Suprapubic skin (tissue), 3 donors: Measurements from ENCODE around the gene TTC39C.

Source experiments
- POLR2A ChIP-seq, 2 donors: fragments of 450-650 bp; IDR thresholded peaks; one replicate each; pipeline ENCODE4 v1.6.1; 2017; ENCODE audit warnings: antibody characterized with exemption in 2 of 2, mild to moderate bottlenecking in 2 of 2, moderate library complexity in 2 of 2
- TF ChIP-seq, protein P1 (sequence below), 2 donors: fragments of 200-600 bp in 1 of 2; fragments of 450-650 bp in 1 of 2; sonication (generic) in 1 of 2; IDR thresholded peaks; one replicate each; pipeline ENCODE4 v1.5.1; 2016 to 2019; ENCODE audit warnings: antibody characterized with exemption in 2 of 2, mild to moderate bottlenecking in 1 of 2, moderate library complexity in 1 of 2

DNA sequence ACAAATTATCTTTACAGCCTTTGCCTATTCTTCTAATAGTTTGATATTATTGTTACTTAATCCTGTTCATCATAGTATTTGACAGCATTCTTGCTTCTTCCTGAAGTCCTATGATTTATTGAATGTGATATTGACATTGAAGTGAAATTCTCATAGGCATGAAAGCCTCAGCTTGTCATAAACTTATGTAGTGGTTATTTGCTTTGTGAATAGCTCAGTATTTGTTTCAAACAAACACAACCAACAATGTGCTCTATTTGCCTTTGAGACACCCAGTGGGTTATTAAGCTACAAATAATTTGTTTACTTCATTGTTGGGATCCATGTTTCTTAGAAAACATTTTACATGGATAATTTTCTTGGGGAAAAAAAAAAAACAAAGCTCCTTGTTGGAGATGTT is 57.2 kb downstream of the TTC39C start:
- TF ChIP-seq POLR2A (IDR thresholded peaks at IDR 0.05), result no peak
- TF ChIP-seq, protein P1, sequence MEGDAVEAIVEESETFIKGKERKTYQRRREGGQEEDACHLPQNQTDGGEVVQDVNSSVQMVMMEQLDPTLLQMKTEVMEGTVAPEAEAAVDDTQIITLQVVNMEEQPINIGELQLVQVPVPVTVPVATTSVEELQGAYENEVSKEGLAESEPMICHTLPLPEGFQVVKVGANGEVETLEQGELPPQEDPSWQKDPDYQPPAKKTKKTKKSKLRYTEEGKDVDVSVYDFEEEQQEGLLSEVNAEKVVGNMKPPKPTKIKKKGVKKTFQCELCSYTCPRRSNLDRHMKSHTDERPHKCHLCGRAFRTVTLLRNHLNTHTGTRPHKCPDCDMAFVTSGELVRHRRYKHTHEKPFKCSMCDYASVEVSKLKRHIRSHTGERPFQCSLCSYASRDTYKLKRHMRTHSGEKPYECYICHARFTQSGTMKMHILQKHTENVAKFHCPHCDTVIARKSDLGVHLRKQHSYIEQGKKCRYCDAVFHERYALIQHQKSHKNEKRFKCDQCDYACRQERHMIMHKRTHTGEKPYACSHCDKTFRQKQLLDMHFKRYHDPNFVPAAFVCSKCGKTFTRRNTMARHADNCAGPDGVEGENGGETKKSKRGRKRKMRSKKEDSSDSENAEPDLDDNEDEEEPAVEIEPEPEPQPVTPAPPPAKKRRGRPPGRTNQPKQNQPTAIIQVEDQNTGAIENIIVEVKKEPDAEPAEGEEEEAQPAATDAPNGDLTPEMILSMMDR (IDR thresholded peaks at IDR 0.05), result no peak
